HCT116 (cell line): ENCODE results near the gene RBM15B. TPM values are rescaled to one million over a fixed set of nuclear protein-coding genes. Genes with fewer than 3 reads are reported as not detected.

Experiments
- ATAC-seq: fragments of 200-7000 bp; cut with Tn5 transposase; 2 replicates; pipeline ENCODE4 v1.9.1; 2020; ENCODE audit warnings: mild to moderate bottlenecking, moderate library complexity
- BruUV-seq: library from RNA; stranded (reverse); fragments of 400-500 nt; replicated peaks from 2 replicates; lab custom pipeline; 2021; lab: Mats Ljungman, UMichigan
- CTCF ChIA-PET: fragments of 300-600 bp; sonication (Branson Sonifier 250); formaldehyde crosslinking; loops from one replicate; lab custom pipeline; 2021; ENCODE audit warnings: antibody characterized with exemption; lab: Charles Lee
- POLR2A ChIA-PET: fragments of 300-600, 350-600 bp; sonication (Branson Sonifier 250); formaldehyde crosslinking; loops from one replicate; lab custom pipeline; 2021; ENCODE audit warnings: antibody characterized with exemption; lab: Charles Lee
- RAD21 ChIA-PET, 2 experiments: fragments of 300-600 bp; sonication (Branson Sonifier 250); formaldehyde crosslinking; loops; one replicate each; lab custom pipeline; 2023; ENCODE audit warnings: low total read pairs in 2 of 2; ENCODE audit not compliant: uncharacterized antibody in 2 of 2, unreplicated experiment in 2 of 2, low non-redundant PET in 1 of 2; lab: Charles Lee
- DNase-seq: peaks from one replicate; pipeline ENCODE4 v3.0.0-alpha.2; 2010; ENCODE audit warnings: low read depth, low spot score
- H2AFZ ChIP-seq: fragments of 200-600 bp; shearing (Covaris generic), sonication (generic); 2 replicates; pipeline ENCODE4 v1.6.1; 2017; ENCODE audit warnings: low read depth, mixed run types, mixed read lengths, antibody characterized with exemption, low read length; ENCODE audit not compliant: poor library complexity, severe bottlenecking
- H3K27ac ChIP-seq: 2 replicates; pipeline ENCODE4 v1.5.1; 2012; ENCODE audit warnings: low read depth, low read length
- H3K27me3 ChIP-seq: fragments of 200-600 bp; sonication (generic); 2 replicates; pipeline ENCODE4 v1.6.1; 2016; ENCODE audit warnings: mixed run types, low read length, mixed read lengths; ENCODE audit not compliant: insufficient read depth
- H3K36me3 ChIP-seq, 2 experiments: fragments of 200-500 bp in 1 of 2; fragments of 200-600 bp in 1 of 2; sonication (Bioruptor generic) in 1 of 2; sonication (generic) in 1 of 2; 2 replicates each; pipeline versions ENCODE4 v1.5.1 to v1.6.1; 2014 to 2016; ENCODE audit warnings: low read length in 2 of 2, inconsistent platforms in 1 of 2, mixed read lengths in 1 of 2, mixed run types in 1 of 2; ENCODE audit not compliant: insufficient read depth in 2 of 2, control insufficient read depth in 1 of 2
- H3K4me1 ChIP-seq, 2 experiments: fragments of 200-600 bp in 1 of 2; sonication (generic) in 1 of 2; 2 replicates each; pipeline versions ENCODE4 v1.5.1 to v1.6.1; 2012 to 2017; ENCODE audit warnings: low read length in 2 of 2, inconsistent platforms in 1 of 2, mild to moderate bottlenecking in 1 of 2, mixed read lengths in 1 of 2, mixed run types in 1 of 2, moderate library complexity in 1 of 2; ENCODE audit not compliant: insufficient read depth in 2 of 2, control insufficient read depth in 1 of 2
- H3K4me2 ChIP-seq: fragments of 200-600 bp; sonication (generic); 2 replicates; pipeline ENCODE4 v1.6.1; 2017; ENCODE audit warnings: mixed run types, low read length, mixed read lengths
- H3K4me3 ChIP-seq, 2 experiments: fragments of 200-600 bp in 1 of 2; sonication (generic) in 1 of 2; replicated peaks in 1 of 2; 2 replicates each; pipeline ENCODE4 v1.5.1; 2011 to 2016; ENCODE audit warnings: low read length in 2 of 2, control low read depth in 1 of 2, low read depth in 1 of 2, mild to moderate bottlenecking in 1 of 2, mixed read lengths in 1 of 2, mixed run types in 1 of 2
- H3K79me2 ChIP-seq: fragments of 200-600 bp; sonication (generic); 2 replicates; pipeline ENCODE4 v1.6.1; 2017; ENCODE audit warnings: mild to moderate bottlenecking, mixed run types, low read length, moderate library complexity, mixed read lengths; ENCODE audit not compliant: insufficient read depth
- H3K9ac ChIP-seq: fragments of 200-600 bp; sonication (generic); 2 replicates; pipeline ENCODE4 v1.6.1; 2016; ENCODE audit warnings: low read length, mixed read lengths
- H3K9me2 ChIP-seq: fragments of 200-600 bp; sonication (generic), shearing (Covaris generic); 2 replicates; pipeline ENCODE4 v1.6.1; 2017; ENCODE audit warnings: mixed run types, mild to moderate bottlenecking, moderate library complexity; ENCODE audit not compliant: insufficient read depth
- H3K9me3 ChIP-seq, 2 experiments: fragments of 200-500 bp in 1 of 2; fragments of 200-600 bp in 1 of 2; sonication (Bioruptor generic) in 1 of 2; sonication (generic) in 1 of 2; 2 replicates each; pipeline ENCODE4 v1.6.1; 2014 to 2017; ENCODE audit warnings: low read length in 2 of 2, mixed read lengths in 2 of 2, inconsistent platforms in 1 of 2, low read depth in 1 of 2, mild to moderate bottlenecking in 1 of 2, mixed run types in 1 of 2, moderate library complexity in 1 of 2; ENCODE audit not compliant: control insufficient read depth in 1 of 2, insufficient read depth in 1 of 2
- H4K20me1 ChIP-seq: fragments of 200-600 bp; sonication (generic), shearing (Covaris generic); 2 replicates; pipeline ENCODE4 v1.6.1; 2017; ENCODE audit warnings: mixed run types, mild to moderate bottlenecking, moderate library complexity; ENCODE audit not compliant: insufficient read depth
- CBX3 ChIP-seq: IDR thresholded peaks from 2 replicates; pipeline ENCODE4 v1.6.1; 2012; ENCODE audit warnings: low read depth
- CEBPB ChIP-seq: IDR thresholded peaks from 2 replicates; pipeline ENCODE4 v1.6.1; 2012; ENCODE audit warnings: low read depth
- EGR1 ChIP-seq: IDR thresholded peaks from 2 replicates; pipeline ENCODE4 v1.6.1; 2012; ENCODE audit warnings: low read depth
- ELF1 ChIP-seq: IDR thresholded peaks from 2 replicates; pipeline ENCODE4 v1.6.1; 2012; ENCODE audit warnings: low read depth, borderline replicate concordance
- EZH2 ChIP-seq: fragments of 200-600 bp; sonication (generic); IDR thresholded peaks from 2 replicates; pipeline ENCODE4 v1.6.1; 2017; ENCODE audit warnings: antibody characterized with exemption, mixed run types
- FOSL1 ChIP-seq: IDR thresholded peaks from 2 replicates; pipeline ENCODE4 v1.6.1; 2012; ENCODE audit warnings: low read depth
- JUND ChIP-seq: IDR thresholded peaks from 2 replicates; pipeline ENCODE4 v1.6.1; 2012
- POLR2A ChIP-seq: IDR thresholded peaks from 2 replicates; pipeline ENCODE4 v1.7.0; 2011; ENCODE audit warnings: borderline replicate concordance; ENCODE audit not compliant: insufficient read depth, insufficient read length; ENCODE audit errors: extremely low read depth
- POLR2AphosphoS5 ChIP-seq: IDR thresholded peaks from 2 replicates; pipeline ENCODE4 v1.6.1; 2011; ENCODE audit warnings: mild to moderate bottlenecking, low read depth, low read length, moderate library complexity
- REST ChIP-seq: IDR thresholded peaks from 2 replicates; pipeline ENCODE4 v1.6.1; 2012; ENCODE audit warnings: low read depth
- SRF ChIP-seq: IDR thresholded peaks from 2 replicates; pipeline ENCODE4 v1.6.1; 2012; ENCODE audit warnings: low read depth
- TCF7L2 ChIP-seq: IDR thresholded peaks from 2 replicates; pipeline ENCODE4 v1.7.0; 2011; ENCODE audit warnings: borderline replicate concordance, inconsistent platforms; ENCODE audit not compliant: insufficient read depth, insufficient read length; ENCODE audit errors: extremely low read depth
- intact Hi-C: fragments of 100-400 bp; cut with micrococcal nuclease; formaldehyde crosslinking; loops from 2 replicates; pipeline ENCODE4 v1.10.0; 2022
- total RNA-seq: library from RNA; stranded (reverse); gene quantifications from one replicate; pipeline ENCODE4 v1.2.1, GENCODE V29; 2021; ENCODE audit not compliant: unreplicated experiment
- TF ChIP-seq, protein P1 (sequence below), 3 experiments: fragments of 200-600 bp in 1 of 3; sonication (generic) in 1 of 3; IDR thresholded peaks in 2 of 3; conservative IDR thresholded peaks in 1 of 3; 2 replicates each; pipeline ENCODE4 v1.5.1; 2012 to 2017; ENCODE audit warnings: low read depth in 2 of 3, low read length in 2 of 3, antibody characterized with exemption in 1 of 3, borderline replicate concordance in 1 of 3, control low read depth in 1 of 3, mild to moderate bottlenecking in 1 of 3, mixed read lengths in 1 of 3, mixed run types in 1 of 3, moderate library complexity in 1 of 3; ENCODE audit not compliant: insufficient read depth in 1 of 3
- TF ChIP-seq, protein P2 (sequence below): IDR thresholded peaks from 2 replicates; pipeline ENCODE4 v1.6.1; 2012

The RBM15B gene
- total RNA-seq, 1 experiment from 2014 or later: 24.1 TPM

GRCh38 chr3:51386159-51386851 is 4.8 kb upstream of the RBM15B start:
- H3K27ac ChIP-seq: peak overlapping the region; percentile 64; the same call in 1 of the 2 replicates
- no peaks in the 10 kb centered on the region for H3K27me3 ChIP-seq
- TF ChIP-seq, protein P1, sequence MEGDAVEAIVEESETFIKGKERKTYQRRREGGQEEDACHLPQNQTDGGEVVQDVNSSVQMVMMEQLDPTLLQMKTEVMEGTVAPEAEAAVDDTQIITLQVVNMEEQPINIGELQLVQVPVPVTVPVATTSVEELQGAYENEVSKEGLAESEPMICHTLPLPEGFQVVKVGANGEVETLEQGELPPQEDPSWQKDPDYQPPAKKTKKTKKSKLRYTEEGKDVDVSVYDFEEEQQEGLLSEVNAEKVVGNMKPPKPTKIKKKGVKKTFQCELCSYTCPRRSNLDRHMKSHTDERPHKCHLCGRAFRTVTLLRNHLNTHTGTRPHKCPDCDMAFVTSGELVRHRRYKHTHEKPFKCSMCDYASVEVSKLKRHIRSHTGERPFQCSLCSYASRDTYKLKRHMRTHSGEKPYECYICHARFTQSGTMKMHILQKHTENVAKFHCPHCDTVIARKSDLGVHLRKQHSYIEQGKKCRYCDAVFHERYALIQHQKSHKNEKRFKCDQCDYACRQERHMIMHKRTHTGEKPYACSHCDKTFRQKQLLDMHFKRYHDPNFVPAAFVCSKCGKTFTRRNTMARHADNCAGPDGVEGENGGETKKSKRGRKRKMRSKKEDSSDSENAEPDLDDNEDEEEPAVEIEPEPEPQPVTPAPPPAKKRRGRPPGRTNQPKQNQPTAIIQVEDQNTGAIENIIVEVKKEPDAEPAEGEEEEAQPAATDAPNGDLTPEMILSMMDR (IDR thresholded peaks at IDR 0.05 in 2 of 3, conservative IDR thresholded peaks at IDR 0.05 in 1 of 3; ENCODE audit: borderline replicate concordance in 1 of 3, insufficient read depth in 1 of 3, low read depth in 2 of 3, low read length in 2 of 3): peak in 1 of 3 experiments; percentile 27; a peak in 1 of 6 replicates
- no peak for TF ChIP-seq POLR2AphosphoS5
- DNase-seq: no peak
- H2AFZ ChIP-seq: no peak overlapping the region
- H3K4me1 ChIP-seq: peaks cover 19 to 49% of the 10 kb centered on the region in 2 experiments; a peak in 3 of 4 replicates
- peak overlapping the region; percentile 87 to 99 for H3K4me3 ChIP-seq
- H3K9me2 ChIP-seq: no peaks in the 10 kb centered on the region
- peaks cover 0 to 38% of the 10 kb centered on the region in 2 experiments; a peak in 3 of 4 replicates for H3K36me3 ChIP-seq
- peak overlapping the region; percentile 99 for H3K9ac ChIP-seq
- H3K9me3 ChIP-seq: no peaks in the 10 kb centered on the region
- ChIA-PET CTCF (interaction anchor here (1.8 to 2.1 kb wide), 3 partner anchors 14 to 770 kb away, joined by 4 to 10 read pairs (median 9); no protein-coding TSS in a partner anchor), RAD21 (no interaction called here), POLR2A (interaction anchor here (1.1 to 1.7 kb wide), 3 partner anchors 46 to 770 kb away, joined by 3 to 5 read pairs (median 5); partner anchors contain the start of genes DCAF1 and MAPKAPK3)
- H3K79me2 ChIP-seq: peaks cover 39% of the 10 kb centered on the region
- no peak for ATAC-seq
- intact Hi-C loops: loop anchor here (5.0 to 10.0 kb wide), 4 partner anchors 116 to 1032 kb away; partner anchors contain the start of genes CYB561D2, DCAF1, NPRL2 and TMEM115
- BruUV-seq: TSS peak; percentile 62
- H4K20me1 ChIP-seq: no peaks in the 10 kb centered on the region
- H3K4me2 ChIP-seq: peak overlapping the region; percentile 82

GRCh38 chr3:51386852-51387229 is 4.2 kb upstream of the RBM15B start:
- intact Hi-C loops: loop anchor here (5.0 to 10.0 kb wide), 4 partner anchors 115 to 1032 kb away; partner anchors contain the start of genes CYB561D2, DCAF1, NPRL2 and TMEM115
- Histone ChIP-seq H3K9ac (no peak overlapping the region), H2AFZ (no peak overlapping the region), H4K20me1 (no peaks in the 10 kb centered on the region), H3K36me3 (peaks cover 0 to 38% of the 10 kb centered on the region in 2 experiments; a peak in 3 of 4 replicates), H3K4me2 (peak overlapping the region; percentile 82), H3K4me3 (no peak overlapping the region; a peak in 1 of 4 replicates), H3K79me2 (peaks cover 42% of the 10 kb centered on the region), H3K9me2 (no peaks in the 10 kb centered on the region), H3K27ac (no peak overlapping the region), H3K9me3 (peaks cover 0 to 1% of the 10 kb centered on the region in 2 experiments; a peak in 1 of 4 replicates), H3K27me3 (no peaks in the 10 kb centered on the region), H3K4me1 (peaks cover 19 to 53% of the 10 kb centered on the region in 2 experiments; a peak in 3 of 4 replicates)
- ATAC-seq (no peak), DNase-seq (no peak)
- ChIA-PET CTCF (no interaction called here), RAD21 (no interaction called here), POLR2A (no interaction called here)
- no TSS peak for BruUV-seq
- TF ChIP-seq JUND (no peak), ELF1 (no peak), SRF (no peak), CEBPB (no peak), EZH2 (no peak), FOSL1 (no peak), REST (no peak), TCF7L2 (no peak), POLR2A (no peak), CBX3 (no peak), EGR1 (no peak)
- TF ChIP-seq, protein P2, sequence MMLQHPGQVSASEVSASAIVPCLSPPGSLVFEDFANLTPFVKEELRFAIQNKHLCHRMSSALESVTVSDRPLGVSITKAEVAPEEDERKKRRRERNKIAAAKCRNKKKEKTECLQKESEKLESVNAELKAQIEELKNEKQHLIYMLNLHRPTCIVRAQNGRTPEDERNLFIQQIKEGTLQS: no peak
